Suprapubic skin (tissue), 4 donors: ENCODE data around the gene DACH2.

Experiments used
- CTCF ChIP-seq, 2 donors: fragments of 200-600 bp in 1 of 2; fragments of 450-650 bp in 1 of 2; sonication (generic) in 1 of 2; IDR thresholded peaks; one replicate each; pipeline ENCODE4 v1.5.1; 2016 to 2019; ENCODE audit warnings: antibody characterized with exemption in 2 of 2, mild to moderate bottlenecking in 1 of 2, moderate library complexity in 1 of 2
- EP300 ChIP-seq: sonication (generic); formaldehyde crosslinking; IDR thresholded peaks from one replicate; pipeline ENCODE4 v1.6.1; 2017; ENCODE audit warnings: antibody characterized with exemption
- POLR2A ChIP-seq, 2 donors: fragments of 450-650 bp; IDR thresholded peaks; one replicate each; pipeline ENCODE4 v1.6.1; 2017; ENCODE audit warnings: antibody characterized with exemption in 2 of 2, mild to moderate bottlenecking in 2 of 2, moderate library complexity in 2 of 2
- POLR2AphosphoS5 ChIP-seq, 3 donors: sonication (generic); formaldehyde crosslinking; IDR thresholded peaks; one replicate each; pipeline ENCODE4 v1.6.1; 2017; ENCODE audit warnings: antibody characterized with exemption in 3 of 3

GRCh38 chrX:86192827-86193226 is 44.6 kb downstream of the DACH2 start:
- no peak for TF ChIP-seq CTCF (IDR thresholded peaks at IDR 0.05)
- TF ChIP-seq POLR2A (IDR thresholded peaks at IDR 0.05) = no peak
- TF ChIP-seq POLR2AphosphoS5 (IDR thresholded peaks at IDR 0.05) = no peak
- TF ChIP-seq EP300 = no peak
